GM12878 (cell line): ENCODE measurements around the gene KBTBD3. TPM values are rescaled to one million over a fixed set of nuclear protein-coding genes. Genes with fewer than 3 reads are reported as not detected.

Source experiments
- ATAC-seq: fragments of 200-7000 bp; cut with Tn5 transposase; 3 replicates; pipeline ENCODE4 v1.9.1; 2020; ENCODE audit warnings: mild to moderate bottlenecking, moderate library complexity
- BruUV-seq: library from RNA; stranded (reverse); fragments of 400-500 nt; replicated peaks from 2 replicates; lab custom pipeline; 2021; lab: Mats Ljungman, UMichigan
- CTCF ChIA-PET: fragments of 300-600 bp; sonication (Branson Sonifier 250); formaldehyde crosslinking; extraction: SDS; loops from one replicate; lab custom pipeline; 2021; ENCODE audit warnings: inconsistent platforms; lab: Yijun Ruan, JAX
- POLR2A ChIA-PET: fragments of 350-600 bp; formaldehyde crosslinking; extraction: SDS; loops from one replicate; lab custom pipeline; 2021; ENCODE audit warnings: inconsistent platforms; lab: Charles Lee
- RAD21 ChIA-PET: fragments of 300-600 bp; sonication (Branson Sonifier 250); formaldehyde crosslinking; loops from one replicate; lab custom pipeline; 2023; ENCODE audit warnings: antibody characterized with exemption; ENCODE audit not compliant: unreplicated experiment; lab: Charles Lee
- SMC1A ChIA-PET: fragments of 300-600 bp; sonication (Branson Sonifier 250); formaldehyde crosslinking; loops from one replicate; lab custom pipeline; 2023; ENCODE audit not compliant: unreplicated experiment, uncharacterized antibody; lab: Charles Lee
- DNase-seq: peaks from one replicate; pipeline ENCODE4 v3.0.0-alpha.2; 2011; ENCODE audit warnings: low read depth, low spot score
- FAIRE-seq: peaks from 3 replicates; lab custom pipeline; 2011; peaks lifted over from hg19 to GRCh38; lab: Jason Lieb, UNC
- H2AFZ ChIP-seq: 2 replicates; pipeline ENCODE4 v1.6.0; 2011; ENCODE audit warnings: low read depth, low read length, control low read depth; ENCODE audit not compliant: control insufficient read depth
- H3K27ac ChIP-seq: 2 replicates; pipeline ENCODE4 v1.5.1; 2011; ENCODE audit warnings: control low read depth; ENCODE audit not compliant: control insufficient read depth, insufficient read depth
- H3K27me3 ChIP-seq, 2 experiments: replicated peaks in 1 of 2; 2 replicates each; pipeline versions ENCODE4 v1.6.0 to v1.6.1; 2011; ENCODE audit warnings: low read length in 1 of 2; ENCODE audit not compliant: control insufficient read depth in 2 of 2, insufficient read depth in 2 of 2
- H3K36me3 ChIP-seq, 2 experiments: 2 replicates each; pipeline ENCODE4 v1.5.1; 2011; ENCODE audit warnings: low read length in 1 of 2; ENCODE audit not compliant: control insufficient read depth in 2 of 2, insufficient read depth in 2 of 2
- H3K4me1 ChIP-seq: 2 replicates; pipeline ENCODE4 v1.6.1; 2011; ENCODE audit warnings: mild to moderate bottlenecking, low read length, moderate library complexity, mixed read lengths; ENCODE audit not compliant: control insufficient read depth, insufficient read depth
- H3K4me2 ChIP-seq: 2 replicates; pipeline ENCODE4 v1.6.0; 2011; ENCODE audit warnings: control low read depth; ENCODE audit not compliant: control insufficient read depth, insufficient read depth
- H3K4me3 ChIP-seq: fragments of 200-600 bp; sonication (generic); 2 replicates; pipeline ENCODE4 v1.5.1; 2016
- H3K79me2 ChIP-seq: 2 replicates; pipeline ENCODE4 v1.6.0; 2011; ENCODE audit warnings: low read length; ENCODE audit not compliant: control insufficient read depth, insufficient read depth
- H3K9ac ChIP-seq: 2 replicates; pipeline ENCODE4 v1.8.0; 2011; ENCODE audit warnings: low read length, control low read depth, mixed read lengths; ENCODE audit not compliant: control insufficient read depth, insufficient read depth
- H3K9me3 ChIP-seq: replicated peaks from 3 replicates; pipeline ENCODE4 v1.5.1; 2011; ENCODE audit warnings: mild to moderate bottlenecking, low read length; ENCODE audit not compliant: control insufficient read depth, insufficient read depth
- H4K20me1 ChIP-seq: 2 replicates; pipeline ENCODE4 v1.6.0; 2011; ENCODE audit not compliant: control insufficient read depth, insufficient read depth
- NFIC ChIP-seq: IDR thresholded peaks from 2 replicates; pipeline ENCODE4 v1.6.1; 2012; ENCODE audit warnings: low read depth, mild to moderate bottlenecking, inconsistent platforms, low read length, moderate library complexity
- NFYB ChIP-seq: IDR thresholded peaks from 2 replicates; pipeline ENCODE4 v1.6.1; 2011; ENCODE audit warnings: low read depth, mild to moderate bottlenecking, low read length, improper control_type of control experiment, moderate library complexity; ENCODE audit not compliant: insufficient read depth
- PAX8 ChIP-seq: fragments of 450-650 bp; IDR thresholded peaks from 2 replicates; pipeline ENCODE4 v1.6.1; 2017; ENCODE audit warnings: mild to moderate bottlenecking, moderate library complexity
- WGBS: methylation state at CpG from one replicate; pipeline ENCODE4 v1.1.6; 2016; ENCODE audit warnings: low lambda C conversion rate; ENCODE audit not compliant: insufficient replicate concordance, insufficient coverage; ENCODE audit errors: missing lambda C conversion rate; 5-methylcytosine and 5-hydroxymethylcytosine counted together
- in situ Hi-C: fragments of 300-500 bp; cut with MboI; formaldehyde crosslinking; loops from 9 replicates; pipeline ENCODE4 v1.14.3; 2018; ENCODE audit warnings: mixed read lengths
- intact Hi-C: fragments of 100-400 bp; cut with micrococcal nuclease; formaldehyde crosslinking; loops from one replicate; pipeline ENCODE4 v1.14.2; 2022; ENCODE audit not compliant: unreplicated experiment
- polyA plus RNA-seq, 11 experiments: library from polyadenylated mRNA; depleted of rRNA in 4 of 11; unstranded in 6 of 11; stranded (reverse) in 5 of 11; fragments of >200 nt; fragmentation: Nextera tagmentation in 4 of 11; fragmentation: Illumina TruSeq in 1 of 11; extraction: Ambion mirVana in 4 of 11; extraction: Trizol in 1 of 11; gene quantifications; 1 replicate in 1 of 11; 2 replicates in 10 of 11; pipeline versions ENCODE4 v1.2.1 to v1.2.3, GENCODE V29; 2011 to 2016; ENCODE audit warnings: inconsistent platforms in 2 of 11, missing spikeins in 2 of 11, low read depth in 1 of 11
- total RNA-seq, 4 experiments: library from RNA; depleted of rRNA in 3 of 4; stranded (reverse); fragments of >200 nt in 3 of 4; fragmentation: Illumina TruSeq in 1 of 4; extraction: Trizol in 1 of 4; gene quantifications; 2 replicates each; pipeline versions ENCODE4 v1.2.1 to v1.2.3, GENCODE V29; 2013 to 2021
- TF ChIP-seq, protein P1 (sequence below): IDR thresholded peaks from 2 replicates; pipeline ENCODE4 v1.6.1; 2012; ENCODE audit warnings: improper control_type of control experiment, low read depth, low read length; ENCODE audit not compliant: insufficient replicate concordance

The KBTBD3 gene
- total and polyA plus RNA-seq, 10 of the 15 experiments (the other 5 are each of a cell fraction or from before 2014, with no cell fraction given): 1.9 to 18.1 (median 8.4) TPM

DNA sequence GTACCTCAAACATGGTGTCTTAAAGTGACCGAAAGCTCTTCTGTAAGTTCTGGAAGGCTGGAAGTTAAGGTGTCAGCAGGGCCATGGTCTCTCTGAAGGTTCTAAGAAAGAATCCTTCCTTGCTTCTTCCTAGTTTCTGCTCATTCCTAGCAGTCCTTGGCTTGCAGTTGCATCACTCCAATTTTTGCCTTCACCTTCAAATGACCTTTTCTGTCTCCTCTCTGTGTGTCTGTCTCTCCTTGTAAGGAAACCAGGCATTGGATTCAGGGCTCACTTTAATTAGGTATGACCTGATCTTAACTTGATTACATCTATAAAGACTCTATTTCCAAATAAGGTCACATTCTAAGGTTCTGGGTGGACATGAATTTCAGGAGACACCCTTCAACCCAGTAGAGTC, 9.0 kb upstream of the KBTBD3 start:
- H3K9me3 ChIP-seq: no peaks in the 10 kb centered on the region
- BruUV-seq: no TSS peak
- FAIRE-seq (no peak), DNase-seq (no peak), ATAC-seq (no peak)
- no peak overlapping the region for H3K4me3 ChIP-seq
- no peak overlapping the region; the same call in 1 of the 2 replicates for H3K27ac ChIP-seq
- 100% methylated on average over 1 of the region's 1 CpG for WGBS
- intact Hi-C loops (loop anchor here (10.0 kb wide), 1 partner anchor 149 kb away; no protein-coding TSS in a partner anchor), in situ Hi-C loops (loop anchor here (10.0 kb wide), 1 partner anchor 959 kb away; no protein-coding TSS in a partner anchor)
- peaks cover 4% of the 10 kb centered on the region for H3K4me1 ChIP-seq
- peaks cover 56% of the 10 kb centered on the region for H3K79me2 ChIP-seq
- ChIA-PET POLR2A (no interaction called here), RAD21 (interaction anchor here (1.3 to 1.9 kb wide), 3 partner anchors 8 to 48 kb away, joined by 5 to 13 read pairs (median 8); partner anchors contain the start of genes AASDHPPT and KBTBD3), SMC1A (interaction anchor here (0.8 to 5.7 kb wide), 3 partner anchors 11 to 43 kb away, joined by 3 to 31 read pairs (median 3); partner anchors contain the start of genes AASDHPPT and KBTBD3), CTCF (interaction anchor here (0.6 to 8.1 kb wide), 13 partner anchors 9 to 952 kb away, joined by 3 to 72 read pairs (median 4); partner anchors contain the start of genes AASDHPPT and KBTBD3)
- peak overlapping the region; percentile 18; the same call in 1 of the 2 replicates for H3K4me2 ChIP-seq
- H3K9ac ChIP-seq: no peak overlapping the region
- H4K20me1 ChIP-seq: no peaks in the 10 kb centered on the region
- TF ChIP-seq PAX8 (no peak), NFYB (no peak), NFIC (no peak)
- TF ChIP-seq, protein P1, sequence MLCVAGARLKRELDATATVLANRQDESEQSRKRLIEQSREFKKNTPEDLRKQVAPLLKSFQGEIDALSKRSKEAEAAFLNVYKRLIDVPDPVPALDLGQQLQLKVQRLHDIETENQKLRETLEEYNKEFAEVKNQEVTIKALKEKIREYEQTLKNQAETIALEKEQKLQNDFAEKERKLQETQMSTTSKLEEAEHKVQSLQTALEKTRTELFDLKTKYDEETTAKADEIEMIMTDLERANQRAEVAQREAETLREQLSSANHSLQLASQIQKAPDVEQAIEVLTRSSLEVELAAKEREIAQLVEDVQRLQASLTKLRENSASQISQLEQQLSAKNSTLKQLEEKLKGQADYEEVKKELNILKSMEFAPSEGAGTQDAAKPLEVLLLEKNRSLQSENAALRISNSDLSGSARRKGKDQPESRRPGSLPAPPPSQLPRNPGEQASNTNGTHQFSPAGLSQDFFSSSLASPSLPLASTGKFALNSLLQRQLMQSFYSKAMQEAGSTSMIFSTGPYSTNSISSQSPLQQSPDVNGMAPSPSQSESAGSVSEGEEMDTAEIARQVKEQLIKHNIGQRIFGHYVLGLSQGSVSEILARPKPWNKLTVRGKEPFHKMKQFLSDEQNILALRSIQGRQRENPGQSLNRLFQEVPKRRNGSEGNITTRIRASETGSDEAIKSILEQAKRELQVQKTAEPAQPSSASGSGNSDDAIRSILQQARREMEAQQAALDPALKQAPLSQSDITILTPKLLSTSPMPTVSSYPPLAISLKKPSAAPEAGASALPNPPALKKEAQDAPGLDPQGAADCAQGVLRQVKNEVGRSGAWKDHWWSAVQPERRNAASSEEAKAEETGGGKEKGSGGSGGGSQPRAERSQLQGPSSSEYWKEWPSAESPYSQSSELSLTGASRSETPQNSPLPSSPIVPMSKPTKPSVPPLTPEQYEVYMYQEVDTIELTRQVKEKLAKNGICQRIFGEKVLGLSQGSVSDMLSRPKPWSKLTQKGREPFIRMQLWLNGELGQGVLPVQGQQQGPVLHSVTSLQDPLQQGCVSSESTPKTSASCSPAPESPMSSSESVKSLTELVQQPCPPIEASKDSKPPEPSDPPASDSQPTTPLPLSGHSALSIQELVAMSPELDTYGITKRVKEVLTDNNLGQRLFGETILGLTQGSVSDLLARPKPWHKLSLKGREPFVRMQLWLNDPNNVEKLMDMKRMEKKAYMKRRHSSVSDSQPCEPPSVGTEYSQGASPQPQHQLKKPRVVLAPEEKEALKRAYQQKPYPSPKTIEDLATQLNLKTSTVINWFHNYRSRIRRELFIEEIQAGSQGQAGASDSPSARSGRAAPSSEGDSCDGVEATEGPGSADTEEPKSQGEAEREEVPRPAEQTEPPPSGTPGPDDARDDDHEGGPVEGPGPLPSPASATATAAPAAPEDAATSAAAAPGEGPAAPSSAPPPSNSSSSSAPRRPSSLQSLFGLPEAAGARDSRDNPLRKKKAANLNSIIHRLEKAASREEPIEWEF: no peak
- H2AFZ ChIP-seq: no peak overlapping the region
- H3K27me3 ChIP-seq: no peaks in the 10 kb centered on the region
- peaks cover 0 to 13% of the 10 kb centered on the region in 2 experiments; a peak in 2 of 4 replicates for H3K36me3 ChIP-seq
